ENCODE measurements around the gene TMEM63C.

DNA sequence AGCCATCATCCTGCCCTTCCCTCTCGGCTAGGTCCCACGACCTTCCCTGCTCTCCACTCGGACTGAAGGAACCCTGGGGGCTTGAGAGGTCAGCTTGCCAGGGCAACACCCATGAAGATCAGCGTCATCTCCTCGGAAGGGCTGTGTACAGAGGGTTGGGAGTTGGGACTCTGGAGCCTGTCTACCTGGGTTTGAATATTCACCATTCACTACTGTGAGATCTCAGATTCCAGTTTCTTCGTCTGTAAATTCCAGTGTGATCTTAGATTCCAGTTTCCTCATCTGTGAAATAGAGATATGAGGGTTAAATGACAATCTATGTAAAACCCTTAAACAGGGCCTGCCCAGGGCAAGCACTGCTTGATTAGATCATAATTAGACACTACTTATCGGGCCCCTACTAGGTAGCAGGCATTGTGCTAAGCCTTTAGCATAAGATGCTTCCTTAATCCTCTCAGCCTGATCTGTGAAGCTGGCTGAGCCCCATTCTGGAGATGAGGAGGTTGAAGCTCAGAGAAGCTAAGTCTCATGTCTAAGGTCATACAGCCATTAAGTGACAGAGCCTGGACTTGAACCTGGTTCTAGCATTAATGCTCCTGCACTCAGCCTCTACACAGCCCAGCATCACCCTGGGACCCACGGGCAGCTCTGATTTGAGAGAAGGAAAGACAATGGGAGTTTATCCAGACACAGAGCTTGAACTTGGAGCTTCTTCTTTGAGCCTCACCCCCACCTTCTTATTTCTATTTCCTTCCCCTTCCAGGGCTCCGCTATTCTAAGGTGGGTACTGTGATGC lies 39.4 kb upstream of the TMEM63C start:
- TF ChIP-seq POLR2AphosphoS5 (IDR thresholded peaks at IDR 0.05; ENCODE audit: low read depth, low read length) (no peak), SP1 (IDR thresholded peaks at IDR 0.05; ENCODE audit: low read depth) (no peak), SRF (IDR thresholded peaks at IDR 0.05; ENCODE audit: low read depth) (no peak), ZFX (IDR thresholded peaks at IDR 0.05) (no peak), JUND (IDR thresholded peaks at IDR 0.05) (no peak), ZNF274 (IDR thresholded peaks at IDR 0.05; ENCODE audit: low read depth, low read length) (no peak), POLR2A (IDR thresholded peaks at IDR 0.05; ENCODE audit: borderline replicate concordance, extremely low read depth, insufficient read depth, insufficient read length) (no peak), CEBPB (IDR thresholded peaks at IDR 0.05; ENCODE audit: low read depth) (no peak), EZH2 (IDR thresholded peaks at IDR 0.05) (no peak), YY1 (IDR thresholded peaks at IDR 0.05; ENCODE audit: extremely low read depth, insufficient replicate concordance, low read depth, low read length) (no peak), RAD21 (IDR thresholded peaks at IDR 0.05; ENCODE audit: low read depth) (no peak)
- TF ChIP-seq, protein P1, sequence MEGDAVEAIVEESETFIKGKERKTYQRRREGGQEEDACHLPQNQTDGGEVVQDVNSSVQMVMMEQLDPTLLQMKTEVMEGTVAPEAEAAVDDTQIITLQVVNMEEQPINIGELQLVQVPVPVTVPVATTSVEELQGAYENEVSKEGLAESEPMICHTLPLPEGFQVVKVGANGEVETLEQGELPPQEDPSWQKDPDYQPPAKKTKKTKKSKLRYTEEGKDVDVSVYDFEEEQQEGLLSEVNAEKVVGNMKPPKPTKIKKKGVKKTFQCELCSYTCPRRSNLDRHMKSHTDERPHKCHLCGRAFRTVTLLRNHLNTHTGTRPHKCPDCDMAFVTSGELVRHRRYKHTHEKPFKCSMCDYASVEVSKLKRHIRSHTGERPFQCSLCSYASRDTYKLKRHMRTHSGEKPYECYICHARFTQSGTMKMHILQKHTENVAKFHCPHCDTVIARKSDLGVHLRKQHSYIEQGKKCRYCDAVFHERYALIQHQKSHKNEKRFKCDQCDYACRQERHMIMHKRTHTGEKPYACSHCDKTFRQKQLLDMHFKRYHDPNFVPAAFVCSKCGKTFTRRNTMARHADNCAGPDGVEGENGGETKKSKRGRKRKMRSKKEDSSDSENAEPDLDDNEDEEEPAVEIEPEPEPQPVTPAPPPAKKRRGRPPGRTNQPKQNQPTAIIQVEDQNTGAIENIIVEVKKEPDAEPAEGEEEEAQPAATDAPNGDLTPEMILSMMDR (IDR thresholded peaks at IDR 0.05 in 2 of 3, conservative IDR thresholded peaks at IDR 0.05 in 1 of 3; ENCODE audit: borderline replicate concordance in 1 of 3, insufficient read depth in 1 of 3, low read depth in 2 of 3, low read length in 2 of 3): no peak
- TF ChIP-seq, protein P2, sequence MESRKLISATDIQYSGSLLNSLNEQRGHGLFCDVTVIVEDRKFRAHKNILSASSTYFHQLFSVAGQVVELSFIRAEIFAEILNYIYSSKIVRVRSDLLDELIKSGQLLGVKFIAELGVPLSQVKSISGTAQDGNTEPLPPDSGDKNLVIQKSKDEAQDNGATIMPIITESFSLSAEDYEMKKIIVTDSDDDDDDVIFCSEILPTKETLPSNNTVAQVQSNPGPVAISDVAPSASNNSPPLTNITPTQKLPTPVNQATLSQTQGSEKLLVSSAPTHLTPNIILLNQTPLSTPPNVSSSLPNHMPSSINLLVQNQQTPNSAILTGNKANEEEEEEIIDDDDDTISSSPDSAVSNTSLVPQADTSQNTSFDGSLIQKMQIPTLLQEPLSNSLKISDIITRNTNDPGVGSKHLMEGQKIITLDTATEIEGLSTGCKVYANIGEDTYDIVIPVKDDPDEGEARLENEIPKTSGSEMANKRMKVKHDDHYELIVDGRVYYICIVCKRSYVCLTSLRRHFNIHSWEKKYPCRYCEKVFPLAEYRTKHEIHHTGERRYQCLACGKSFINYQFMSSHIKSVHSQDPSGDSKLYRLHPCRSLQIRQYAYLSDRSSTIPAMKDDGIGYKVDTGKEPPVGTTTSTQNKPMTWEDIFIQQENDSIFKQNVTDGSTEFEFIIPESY (IDR thresholded peaks at IDR 0.05; ENCODE audit: extremely low read depth, insufficient replicate concordance, low read length): no peak
- TF ChIP-seq, protein P3, sequence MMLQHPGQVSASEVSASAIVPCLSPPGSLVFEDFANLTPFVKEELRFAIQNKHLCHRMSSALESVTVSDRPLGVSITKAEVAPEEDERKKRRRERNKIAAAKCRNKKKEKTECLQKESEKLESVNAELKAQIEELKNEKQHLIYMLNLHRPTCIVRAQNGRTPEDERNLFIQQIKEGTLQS (IDR thresholded peaks at IDR 0.05): no peak

All from HCT116 (cell line).